ENCODE results near the gene BFSP2.
"Not testable (repeated sequence)": the region's sequence is repeated elsewhere in the genome, so short reads cannot be mapped to it uniquely, and the experiment has no call there.

The BFSP2 gene

GRCh38 chr3:133487204-133487603 lies 87.3 kb downstream of the BFSP2 start:
- no peak for DNase-seq

- DNase-seq: peak; percentile 51 to 59
These were observed 88.2 kb downstream of the BFSP2 start for GRCh38 chr3:133487920-133488540.

- DNase-seq: no peak
These were observed 89.0 kb downstream of the BFSP2 start for GRCh38 chr3:133488785-133489367.

GRCh38 chr3:133489466-133490085 lies 89.7 kb downstream of the BFSP2 start:
- no peak for DNase-seq

GRCh38 chr3:133490468-133491351 lies 90.9 kb downstream of the BFSP2 start:
- DNase-seq: peak; percentile 41 to 58

GRCh38 chr3:133491481-133492059 lies 91.7 kb downstream of the BFSP2 start:
- DNase-seq: no peak

GRCh38 chr3:133492159-133492741 lies 92.4 kb downstream of the BFSP2 start:
- no peak for DNase-seq

- no peak for DNase-seq
These were observed 94.6 kb downstream of the BFSP2 start for GRCh38 chr3:133494469-133494868.

- not testable (repeated sequence) for DNase-seq
These were observed 102.7 kb downstream of the BFSP2 start for GRCh38 chr3:133502542-133502941.

- DNase-seq: no peak
These were observed 103.6 kb downstream of the BFSP2 start for GRCh38 chr3:133503409-133503808.

- DNase-seq: no peak
These were observed 104.9 kb downstream of the BFSP2 start for GRCh38 chr3:133504736-133505135.

GRCh38 chr3:133505813-133506212 lies 106.0 kb downstream of the BFSP2 start:
- no peak for DNase-seq

- DNase-seq: peak; percentile 6 to 17
These were observed 106.5 kb downstream of the BFSP2 start for GRCh38 chr3:133506215-133506901.

GRCh38 chr3:133509488-133509887 lies 109.6 kb downstream of the BFSP2 start:
- DNase-seq: no peak

GRCh38 chr3:133512416-133513089 lies 112.7 kb downstream of the BFSP2 start:
- DNase-seq: no peak

GRCh38 chr3:133514418-133514817 lies 114.6 kb downstream of the BFSP2 start:
- no peak for DNase-seq

GRCh38 chr3:133515127-133515526 lies 115.3 kb downstream of the BFSP2 start:
- no peak for DNase-seq

GRCh38 chr3:133520286-133520685 lies 120.4 kb downstream of the BFSP2 start:
- DNase-seq: no peak

- not testable (repeated sequence) for DNase-seq
These were observed 121.1 kb downstream of the BFSP2 start for GRCh38 chr3:133520938-133521337.

- DNase-seq: no peak
These were observed 122.1 kb downstream of the BFSP2 start for GRCh38 chr3:133521946-133522345.

- DNase-seq: not testable (repeated sequence)
These were observed 123.9 kb downstream of the BFSP2 start for GRCh38 chr3:133523758-133524157.
